Lower leg skin (tissue), 4 donors: Measurements from ENCODE around the gene LDB2. TPM values are rescaled to one million over a fixed set of nuclear protein-coding genes. Genes with fewer than 3 reads are reported as not detected.
"Not testable (repeated sequence)": the region's sequence is repeated elsewhere in the genome, so short reads cannot be mapped to it uniquely, and the experiment has no call there.

Experiments used
- DNase-seq, 2 donors: peaks; one replicate each; pipeline ENCODE4 v3.0.0-alpha.2; 2019; ENCODE audit warnings: low spot score in 2 of 2
- H3K4me3 ChIP-seq: fragments of 200-600 bp; sonication (generic); 2 replicates; pipeline ENCODE4 v1.5.1; 2017; ENCODE audit warnings: mild to moderate bottlenecking, low read depth; ENCODE audit not compliant: poor library complexity, severe bottlenecking
- POLR2A ChIP-seq, 2 donors: fragments of 450-650 bp; IDR thresholded peaks; one replicate each; pipeline ENCODE4 v1.6.1; 2016 to 2017; ENCODE audit warnings: antibody characterized with exemption in 2 of 2, mild to moderate bottlenecking in 1 of 2, moderate library complexity in 1 of 2
- WGBS, 2 donors: methylation state at CpG; one replicate each; pipeline ENCODE4 v1.1.5; 2018; 5-methylcytosine and 5-hydroxymethylcytosine counted together
- intact Hi-C: fragments of 100-400 bp; cut with DNase I; formaldehyde crosslinking; loops from one replicate; pipeline ENCODE4 v1.15.0; 2023; ENCODE audit warnings: low total_unique reads
- total RNA-seq, 4 donors: library from RNA; depleted of rRNA; stranded (reverse); fragments of >200 nt; gene quantifications; one replicate each; pipeline ENCODE4 v1.1.0, GENCODE V29; 2016
- TF ChIP-seq, protein P1 (sequence below), 3 donors: fragments of 450-650 bp; IDR thresholded peaks; one replicate each; pipeline ENCODE4 v1.5.1; 2016; ENCODE audit warnings: antibody characterized with exemption in 3 of 3, mild to moderate bottlenecking in 3 of 3, moderate library complexity in 2 of 3

LDB2 gene
- total RNA-seq, 4 donors from 2014 or later = 5.4 to 14.0 (median 7.8) TPM

- WGBS, 2 donors = 29 to 37% methylated on average over 4 of the region's 4 CpGs
- no peak for TF ChIP-seq POLR2A (IDR thresholded peaks at IDR 0.05)
- TF ChIP-seq, protein P1, sequence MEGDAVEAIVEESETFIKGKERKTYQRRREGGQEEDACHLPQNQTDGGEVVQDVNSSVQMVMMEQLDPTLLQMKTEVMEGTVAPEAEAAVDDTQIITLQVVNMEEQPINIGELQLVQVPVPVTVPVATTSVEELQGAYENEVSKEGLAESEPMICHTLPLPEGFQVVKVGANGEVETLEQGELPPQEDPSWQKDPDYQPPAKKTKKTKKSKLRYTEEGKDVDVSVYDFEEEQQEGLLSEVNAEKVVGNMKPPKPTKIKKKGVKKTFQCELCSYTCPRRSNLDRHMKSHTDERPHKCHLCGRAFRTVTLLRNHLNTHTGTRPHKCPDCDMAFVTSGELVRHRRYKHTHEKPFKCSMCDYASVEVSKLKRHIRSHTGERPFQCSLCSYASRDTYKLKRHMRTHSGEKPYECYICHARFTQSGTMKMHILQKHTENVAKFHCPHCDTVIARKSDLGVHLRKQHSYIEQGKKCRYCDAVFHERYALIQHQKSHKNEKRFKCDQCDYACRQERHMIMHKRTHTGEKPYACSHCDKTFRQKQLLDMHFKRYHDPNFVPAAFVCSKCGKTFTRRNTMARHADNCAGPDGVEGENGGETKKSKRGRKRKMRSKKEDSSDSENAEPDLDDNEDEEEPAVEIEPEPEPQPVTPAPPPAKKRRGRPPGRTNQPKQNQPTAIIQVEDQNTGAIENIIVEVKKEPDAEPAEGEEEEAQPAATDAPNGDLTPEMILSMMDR (IDR thresholded peaks at IDR 0.05) = no peak
- no peak overlapping the region for H3K4me3 ChIP-seq
- DNase-seq = no peak
- intact Hi-C loops = no loop called here
These were observed 261.4 kb downstream of the LDB2 start for GRCh38 chr4:16636912-16637630.

- intact Hi-C loops = no loop called here
- no peak for TF ChIP-seq POLR2A (IDR thresholded peaks at IDR 0.05)
- TF ChIP-seq, protein P1 (IDR thresholded peaks at IDR 0.05) = no peak
- DNase-seq = no peak
- no peak overlapping the region for H3K4me3 ChIP-seq
- 78 to 83% methylated on average over 2 of the region's 2 CpGs for WGBS, 2 donors
These were observed 262.1 kb downstream of the LDB2 start for GRCh38 chr4:16636304-16636703.

DNA sequence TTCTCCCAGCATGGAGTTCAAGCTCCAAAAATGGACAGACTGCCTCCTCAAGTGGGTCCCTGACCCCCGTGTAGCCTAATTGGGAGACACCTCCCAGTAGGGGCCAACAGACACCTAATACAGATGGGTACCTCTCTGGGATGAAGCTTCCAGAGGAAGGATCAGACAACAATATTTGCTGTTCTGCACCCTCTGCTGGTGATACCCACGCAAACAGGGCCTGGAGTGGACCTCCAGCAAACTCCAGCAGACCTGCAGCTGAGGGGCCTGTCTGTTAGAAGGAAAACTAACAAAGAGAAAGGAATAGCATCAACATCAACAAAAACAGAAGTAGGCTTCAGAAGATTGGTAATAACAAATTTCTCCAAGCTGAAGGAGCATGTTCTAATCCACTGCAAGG, 269.2 kb downstream of the LDB2 start:
- H3K4me3 ChIP-seq, DNase-seq, intact Hi-C loops: not testable (repeated sequence)
- 90 to 92% methylated on average over 2 of the region's 2 CpGs for WGBS, 2 donors

DNA sequence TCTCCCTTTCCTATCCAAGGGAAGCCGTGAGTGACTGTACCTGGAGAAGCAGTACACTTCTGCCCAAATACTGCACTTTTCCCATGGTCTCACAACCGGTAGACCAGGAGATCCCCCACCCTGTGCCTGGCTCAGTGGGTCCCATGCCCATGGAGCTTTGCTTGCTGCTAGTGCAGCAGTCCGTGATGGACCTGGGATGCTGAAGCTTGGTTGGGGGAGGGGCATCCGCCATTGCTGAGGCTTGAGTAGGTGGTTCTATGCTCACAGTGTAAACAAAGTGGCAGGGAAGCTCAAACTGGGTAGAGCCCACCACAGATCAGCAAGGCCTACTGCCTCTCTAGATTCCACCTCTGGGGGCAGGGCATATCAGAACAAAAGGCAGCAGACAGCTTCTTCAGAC, 269.6 kb downstream of the LDB2 start:
- DNase-seq, intact Hi-C loops, H3K4me3 ChIP-seq: not testable (repeated sequence)
- WGBS, 2 donors = 76 to 82% methylated on average over 4 of the region's 4 CpGs

DNA sequence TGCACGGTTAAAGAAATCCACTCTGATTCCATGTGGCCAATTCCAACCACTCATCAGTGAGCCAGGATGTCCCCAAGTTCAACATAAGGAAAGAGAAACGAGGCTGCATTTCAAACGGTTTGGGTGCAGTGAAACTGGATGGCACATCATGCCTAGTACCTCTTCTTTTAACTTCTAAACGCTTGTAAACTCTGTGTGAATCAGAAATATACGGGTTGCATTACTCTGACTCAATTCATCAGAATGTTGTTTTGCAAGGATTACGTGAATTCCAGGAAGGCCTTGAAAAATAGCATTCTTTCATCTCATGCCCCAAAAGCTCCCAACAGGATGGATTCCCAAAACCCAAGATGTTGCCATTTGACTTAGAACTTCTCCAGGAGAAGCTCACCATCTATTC, 270.4 kb downstream of the LDB2 start:
- no peak overlapping the region for H3K4me3 ChIP-seq
- intact Hi-C loops = no loop called here
- WGBS, 2 donors = 58 to 65% methylated on average over 6 of the region's 6 CpGs
- no peak for DNase-seq
- no peak for TF ChIP-seq POLR2A (IDR thresholded peaks at IDR 0.05)
- TF ChIP-seq, protein P1 (IDR thresholded peaks at IDR 0.05) = no peak

DNA sequence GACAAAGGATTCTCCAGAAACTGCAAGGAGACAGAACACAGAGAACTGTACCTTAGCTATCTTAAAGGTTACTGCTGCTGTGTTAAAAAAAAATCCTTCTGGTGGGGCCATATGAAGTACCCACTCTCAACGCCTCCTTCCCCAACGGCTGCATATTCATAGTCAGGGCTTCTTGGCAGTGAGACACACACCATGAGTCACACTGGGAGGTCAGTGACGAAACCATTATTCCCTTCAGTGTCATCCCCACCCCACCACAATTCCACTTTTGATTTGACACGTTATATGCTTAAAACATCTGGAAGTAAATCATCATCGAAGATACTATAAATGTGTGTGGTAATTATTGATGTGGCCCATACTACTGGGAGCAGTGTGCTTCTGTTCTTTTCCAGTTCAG, 271.5 kb downstream of the LDB2 start:
- WGBS, 2 donors = 31 to 39% methylated on average over 5 of the region's 5 CpGs
- no peak for TF ChIP-seq POLR2A (IDR thresholded peaks at IDR 0.05)
- TF ChIP-seq, protein P1 (IDR thresholded peaks at IDR 0.05) = no peak
- H3K4me3 ChIP-seq = no peak overlapping the region
- peak; percentile 43 to 89 for DNase-seq
- intact Hi-C loops = no loop called here

- 19 to 33% methylated on average over 1 of the region's 1 CpG for WGBS, 2 donors
- H3K4me3 ChIP-seq = no peak overlapping the region
- intact Hi-C loops = no loop called here
- no peak for DNase-seq
- TF ChIP-seq, protein P1 (IDR thresholded peaks at IDR 0.05) = no peak
- no peak for TF ChIP-seq POLR2A (IDR thresholded peaks at IDR 0.05)
These were observed 275.6 kb downstream of the LDB2 start for GRCh38 chr4:16622826-16623225.
